Non-pigmented ciliary epithelial cell (primary cell): ENCODE results near the gene HDAC4.

Source experiments
- DNase-seq: peaks from one replicate; pipeline ENCODE4 v3.0.0-alpha.2; 2010; ENCODE audit warnings: low read depth

Gene HDAC4

GRCh38 chr2:239397931-239398471, 2.8 kb downstream of the HDAC4 start:
- no peak for DNase-seq

- no peak for DNase-seq
Observed at GRCh38 chr2:239396881-239397681, 3.7 kb downstream of the HDAC4 start.

DNA sequence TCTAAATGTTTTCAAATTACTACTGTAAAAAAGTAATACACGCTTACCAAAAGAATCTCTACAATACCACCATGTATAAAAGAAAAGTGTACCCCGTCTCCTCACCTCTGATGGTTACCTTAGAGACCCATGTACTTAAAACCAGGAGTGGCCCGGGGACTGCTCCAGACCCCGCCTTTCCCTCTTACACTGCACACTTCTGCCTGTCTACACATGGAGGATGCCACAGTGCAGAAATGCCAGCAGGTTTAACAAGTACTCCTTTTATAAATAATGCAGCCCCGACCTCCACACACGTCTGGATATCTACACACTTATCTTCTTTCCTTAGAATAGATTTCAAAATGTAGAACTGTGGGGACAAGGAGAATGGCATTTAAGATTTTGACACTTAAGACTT, 5.3 kb downstream of the HDAC4 start:
- DNase-seq, result no peak

DNA sequence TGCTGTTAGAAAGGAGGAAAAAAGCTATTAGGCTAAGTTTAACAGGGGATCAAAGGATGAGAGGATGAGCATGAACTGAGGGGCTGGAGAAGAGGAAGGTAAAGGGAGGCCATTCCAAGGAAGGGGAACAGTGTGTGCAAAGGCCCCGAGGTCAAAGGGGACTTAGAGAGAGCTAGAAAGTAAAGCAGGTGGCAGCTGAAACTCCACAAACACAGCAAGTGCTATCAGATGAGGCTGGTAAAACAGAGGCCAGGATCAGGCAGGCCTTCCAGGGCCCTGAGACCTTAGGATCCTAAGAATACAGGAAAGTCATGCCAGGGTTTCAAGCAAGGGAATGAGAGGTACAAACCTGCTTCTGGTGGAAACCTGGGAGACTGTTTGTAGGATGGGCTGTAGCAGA, 5.8 kb downstream of the HDAC4 start:
- DNase-seq, result no peak

GRCh38 chr2:239394346-239394945, 6.4 kb downstream of the HDAC4 start:
- DNase-seq, result no peak

GRCh38 chr2:239393941-239394340, 6.9 kb downstream of the HDAC4 start:
- DNase-seq, result no peak

GRCh38 chr2:239393388-239393940, 7.4 kb downstream of the HDAC4 start:
- DNase-seq, result no peak

GRCh38 chr2:239392688-239393387, 8.0 kb downstream of the HDAC4 start:
- DNase-seq, result no peak

GRCh38 chr2:239392072-239392357, 8.8 kb downstream of the HDAC4 start:
- DNase-seq, result no peak

- no peak for DNase-seq
Observed at GRCh38 chr2:239391286-239392071, 9.3 kb downstream of the HDAC4 start.

DNA sequence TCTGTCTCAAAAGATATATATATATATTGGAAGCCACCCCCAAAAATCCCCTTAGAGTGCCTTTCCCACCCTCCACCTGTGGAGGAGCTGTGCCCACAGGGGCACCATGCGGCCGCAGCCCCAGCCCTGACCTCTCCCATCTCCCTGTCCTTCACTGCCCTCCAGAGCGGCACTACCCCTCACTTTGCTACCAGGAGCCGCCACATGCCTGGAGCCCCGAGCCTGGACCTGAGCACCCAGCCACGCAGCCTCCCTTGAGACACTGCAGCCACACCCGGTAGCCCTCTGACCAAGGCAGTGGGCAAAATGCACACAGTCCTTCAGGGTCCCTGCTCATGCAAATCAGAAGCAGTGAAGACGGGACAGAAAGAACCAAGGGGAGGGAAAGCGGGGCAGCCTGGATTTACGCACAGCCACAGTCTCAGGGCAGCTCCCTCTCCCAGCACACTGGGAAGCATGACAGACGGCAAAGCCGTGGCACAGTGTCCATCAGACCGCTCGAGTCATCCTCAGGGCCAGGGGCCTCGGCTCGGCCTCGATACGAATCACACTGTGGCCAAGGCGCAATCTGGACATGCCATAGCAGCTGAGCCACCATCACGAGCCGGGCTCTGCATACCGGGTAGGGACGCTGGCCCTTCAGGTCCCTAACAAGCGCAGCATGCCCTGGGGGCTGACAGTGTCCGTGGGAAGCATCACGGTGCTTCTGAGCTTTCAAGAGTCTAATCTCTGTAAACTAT, 10.1 kb downstream of the HDAC4 start:
- DNase-seq, result no peak

GRCh38 chr2:239389414-239390329, 11.1 kb downstream of the HDAC4 start:
- DNase-seq, result no peak

DNA sequence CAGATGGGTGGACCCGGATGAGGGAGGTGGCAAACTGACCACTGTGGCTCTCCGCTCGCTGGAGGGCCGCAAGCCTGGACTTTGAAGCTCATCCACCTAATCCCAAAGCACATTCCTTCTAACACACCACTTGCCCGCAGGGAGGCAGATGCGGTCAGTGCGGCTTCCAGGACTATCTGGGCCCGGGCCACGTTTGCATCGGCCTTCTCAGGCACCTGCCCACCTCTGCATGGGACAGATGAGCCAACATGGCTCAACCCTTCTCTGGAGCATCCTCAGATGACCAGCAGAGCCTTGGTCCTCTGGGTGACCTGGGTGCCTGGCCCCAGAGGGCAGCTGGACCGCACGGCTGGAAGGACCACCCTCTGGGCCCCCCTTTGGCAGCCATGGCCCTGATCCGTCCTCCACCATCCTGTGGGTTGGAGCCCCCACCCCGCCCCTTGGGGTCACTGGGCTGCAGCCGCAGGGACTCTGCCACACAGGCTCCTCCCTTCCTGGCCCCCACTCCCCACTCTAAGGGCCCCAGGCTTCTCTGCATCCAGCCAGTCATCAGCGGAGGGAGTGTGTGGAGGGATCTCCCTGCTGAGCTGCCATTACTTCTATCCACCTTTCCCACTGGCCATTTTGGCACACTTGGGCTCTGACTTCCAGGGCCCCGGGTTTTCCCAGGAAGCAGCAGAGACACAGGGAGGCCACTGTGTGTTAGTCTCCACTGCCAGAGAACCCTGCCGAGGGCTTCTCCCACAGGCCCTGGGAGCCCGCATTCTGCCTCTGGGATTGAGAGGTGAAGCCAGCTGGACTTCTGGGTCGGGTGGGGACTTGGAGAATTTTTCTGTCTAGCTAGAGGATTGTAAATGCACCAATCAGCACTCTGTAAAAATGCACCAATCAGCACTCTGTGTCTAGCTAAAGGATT, 12.3 kb downstream of the HDAC4 start:
- DNase-seq, result no peak

DNA sequence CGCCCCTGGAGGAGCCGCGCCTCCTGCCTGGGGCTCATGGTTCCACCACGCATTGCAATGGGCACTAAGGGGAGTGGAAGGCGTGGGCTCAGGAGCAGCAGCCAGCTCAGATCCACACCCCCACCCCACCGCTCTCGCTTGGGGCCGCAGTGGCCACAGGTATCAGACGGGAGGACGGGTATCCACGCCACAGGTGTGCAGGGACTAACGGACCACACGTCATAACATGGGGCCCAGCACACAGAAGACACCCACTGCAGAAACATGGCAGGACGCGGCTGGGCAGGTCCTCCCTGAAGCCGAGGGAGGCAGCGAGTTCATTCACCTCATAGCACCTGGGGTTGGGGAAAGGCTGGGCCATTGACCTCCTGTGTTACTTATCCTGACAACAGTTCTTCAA, 13.0 kb downstream of the HDAC4 start:
- no peak for DNase-seq

- DNase-seq, result no peak
Observed at GRCh38 chr2:239386872-239387445, 13.9 kb downstream of the HDAC4 start.

DNA sequence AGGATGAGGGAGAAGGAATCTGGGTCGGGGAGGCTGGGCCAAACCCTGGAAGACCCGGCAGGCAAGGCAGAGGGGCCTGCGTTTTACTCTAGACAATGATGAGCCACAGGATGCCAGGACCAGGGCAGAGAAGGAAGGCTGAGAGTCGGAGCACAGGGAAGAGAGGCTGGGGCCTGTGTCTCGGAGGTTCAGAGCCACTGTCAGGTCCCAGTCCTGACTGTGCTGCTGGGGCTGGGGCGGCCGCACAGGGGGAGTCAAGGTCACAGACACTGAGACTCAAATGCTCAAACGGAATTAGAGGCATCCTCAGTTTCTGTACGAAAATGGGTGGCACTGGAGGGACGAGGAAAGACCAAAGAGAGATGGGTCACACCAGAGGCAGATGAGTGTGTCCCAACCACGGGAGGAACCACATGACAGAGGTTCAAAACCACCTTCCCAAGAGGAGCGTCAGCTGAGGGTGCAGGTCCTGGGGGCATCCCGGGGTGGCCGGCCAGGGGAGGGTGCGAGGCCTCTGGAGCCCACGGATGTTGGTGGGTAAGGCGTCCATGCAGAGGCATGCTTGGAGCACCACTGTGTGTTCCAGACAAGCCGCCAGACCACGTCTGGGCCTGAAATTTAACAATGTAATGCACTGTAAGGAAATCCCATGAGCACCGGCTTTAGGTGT, 14.7 kb downstream of the HDAC4 start:
- DNase-seq, result no peak

- no peak for DNase-seq
Observed at GRCh38 chr2:239385096-239386000, 15.5 kb downstream of the HDAC4 start.
